SH-SY5Y (cell line): ENCODE results near the gene NOM1.

Experiments
- GATA2 ChIP-seq: IDR thresholded peaks from 2 replicates; pipeline ENCODE4 v1.6.1; 2011; ENCODE audit warnings: mild to moderate bottlenecking, low read depth, low read length
- GATA3 ChIP-seq: IDR thresholded peaks from 2 replicates; pipeline ENCODE4 v1.6.1; 2011; ENCODE audit warnings: low read depth, mild to moderate bottlenecking, low read length, moderate library complexity

- TF ChIP-seq GATA2 (no peak), GATA3 (no peak)
Observed at GRCh38 chr7:157018328-157018996, 69.0 kb downstream of the NOM1 start.
